Activated naive CD4-positive, alpha-beta T cell treated with anti-CD3 and anti-CD28 coated beads, Interleukin-2, amount 50 U/mL, for 72 hours (primary cell): ENCODE measurements around the gene OR5M11. TPM values are rescaled to one million over a fixed set of nuclear protein-coding genes. Genes with fewer than 3 reads are reported as not detected.

Source experiments
- total RNA-seq, 2 donors: library from RNA; stranded (reverse); gene quantifications; one replicate each; pipeline ENCODE4 v1.2.3, GENCODE V29; 2022

OR5M11 gene
- total RNA-seq, 2 donors from 2014 or later = not detected

Other genes with a start within 250 kb of the OR5M11 start
- not detected for gene OR8K3, start 228.1 kb downstream of the OR5M11 start, total RNA-seq
- not detected for gene OR8K1, start 197.2 kb downstream of the OR5M11 start, total RNA-seq
- gene OR8J1, start 189.0 kb downstream of the OR5M11 start, total RNA-seq = not detected
- gene OR8U1, start 167.6 kb downstream of the OR5M11 start, total RNA-seq = not detected
- not detected for gene OR5AL1, start 130.6 kb downstream of the OR5M11 start, total RNA-seq
- not detected for gene OR5M3, start 69.9 kb downstream of the OR5M11 start, total RNA-seq
- not detected for gene OR5M8, start 51.9 kb downstream of the OR5M11 start, total RNA-seq
- not detected for gene OR5M10, start 34.5 kb upstream of the OR5M11 start, total RNA-seq
- not detected for gene OR5M1, start 71.6 kb upstream of the OR5M11 start, total RNA-seq
- gene OR5AP2, start 99.2 kb upstream of the OR5M11 start, total RNA-seq = not detected
- gene OR5AR1, start 120.4 kb upstream of the OR5M11 start, total RNA-seq = not detected
- not detected for gene OR9G1, start 155.8 kb upstream of the OR5M11 start, total RNA-seq
- not detected for gene OR9G4, start 205.4 kb upstream of the OR5M11 start, total RNA-seq